ENCODE results near the gene RAPGEF2. TPM values are rescaled to one million over a fixed set of nuclear protein-coding genes. Genes with fewer than 3 reads are reported as not detected.

The RAPGEF2 gene
- polyA plus RNA-seq, 1 donor (not counting 4 experiments of a cell fraction or from before 2014, with no cell fraction given) = 23.8 TPM

DNA sequence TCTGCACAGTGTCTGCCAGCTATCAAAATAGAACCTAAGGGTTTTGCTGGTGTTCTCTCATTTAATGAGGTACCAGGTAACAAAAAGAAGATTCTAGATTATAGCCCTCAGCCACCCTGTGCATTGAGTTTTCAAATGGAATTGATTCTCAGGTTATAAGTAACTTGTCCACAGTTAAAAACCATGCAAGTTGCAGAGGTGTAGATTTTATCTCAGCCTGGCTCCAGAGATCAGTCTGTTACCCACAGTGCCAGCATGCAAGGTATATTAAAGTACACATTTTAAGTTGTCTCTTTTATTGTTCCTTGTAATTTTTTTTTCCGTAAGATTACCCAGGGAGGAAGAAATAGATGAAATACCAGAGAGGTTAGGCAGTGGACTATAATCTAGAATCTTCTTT lies 59.7 kb downstream of the RAPGEF2 start:
- TF ChIP-seq, protein P1, sequence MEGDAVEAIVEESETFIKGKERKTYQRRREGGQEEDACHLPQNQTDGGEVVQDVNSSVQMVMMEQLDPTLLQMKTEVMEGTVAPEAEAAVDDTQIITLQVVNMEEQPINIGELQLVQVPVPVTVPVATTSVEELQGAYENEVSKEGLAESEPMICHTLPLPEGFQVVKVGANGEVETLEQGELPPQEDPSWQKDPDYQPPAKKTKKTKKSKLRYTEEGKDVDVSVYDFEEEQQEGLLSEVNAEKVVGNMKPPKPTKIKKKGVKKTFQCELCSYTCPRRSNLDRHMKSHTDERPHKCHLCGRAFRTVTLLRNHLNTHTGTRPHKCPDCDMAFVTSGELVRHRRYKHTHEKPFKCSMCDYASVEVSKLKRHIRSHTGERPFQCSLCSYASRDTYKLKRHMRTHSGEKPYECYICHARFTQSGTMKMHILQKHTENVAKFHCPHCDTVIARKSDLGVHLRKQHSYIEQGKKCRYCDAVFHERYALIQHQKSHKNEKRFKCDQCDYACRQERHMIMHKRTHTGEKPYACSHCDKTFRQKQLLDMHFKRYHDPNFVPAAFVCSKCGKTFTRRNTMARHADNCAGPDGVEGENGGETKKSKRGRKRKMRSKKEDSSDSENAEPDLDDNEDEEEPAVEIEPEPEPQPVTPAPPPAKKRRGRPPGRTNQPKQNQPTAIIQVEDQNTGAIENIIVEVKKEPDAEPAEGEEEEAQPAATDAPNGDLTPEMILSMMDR (optimal IDR thresholded peaks at IDR 0.05 in 1 of 3, IDR thresholded peaks at IDR 0.05 in 1 of 3, conservative IDR thresholded peaks at IDR 0.05 in 1 of 3; ENCODE audit: extremely low read depth in 1 of 3, insufficient read depth in 2 of 3, low read length in 3 of 3) = no peak
- TF ChIP-seq EZH2 (IDR thresholded peaks at IDR 0.05; ENCODE audit: low read length) = no peak
- Histone ChIP-seq H3K27ac (ENCODE audit: control insufficient read depth, insufficient read depth, low read length) (no peak overlapping the region), H3K79me2 (ENCODE audit: control insufficient read depth, insufficient read depth, low read length) (peaks cover 13% of the 10 kb centered on the region)

DNA sequence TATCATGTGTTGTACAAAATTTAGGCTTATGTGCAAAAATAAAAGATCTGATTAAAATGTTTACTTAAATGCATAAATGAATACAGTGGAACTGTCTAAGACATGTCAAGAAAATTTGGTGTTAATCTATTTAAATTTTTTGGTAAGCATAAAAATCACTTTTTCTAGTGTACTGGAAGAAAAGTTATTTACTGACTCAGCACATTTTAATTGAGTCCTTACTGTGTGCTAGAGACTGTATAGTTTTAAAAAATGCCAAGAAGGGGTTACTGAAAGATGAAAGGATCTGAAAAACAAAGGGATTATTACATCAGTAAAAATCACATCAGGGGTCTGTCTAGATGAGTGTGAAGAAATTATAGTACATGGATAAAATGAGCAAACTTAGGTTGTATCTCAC lies 60.6 kb downstream of the RAPGEF2 start:
- Histone ChIP-seq H3K9ac (ENCODE audit: control insufficient read depth, extremely low read depth, insufficient read depth, low read length) (no peak overlapping the region), H3K9me3 (ENCODE audit: control insufficient read depth, low read depth, low read length) (no peaks in the 10 kb centered on the region), H3K9me1 (ENCODE audit: control insufficient read depth, extremely low read depth, insufficient read depth, low read length) (no peaks in the 10 kb centered on the region), H3K4me2 (ENCODE audit: control insufficient read depth, extremely low read depth, insufficient read depth, low read depth, low read length) (no peak overlapping the region), H3K36me3 (ENCODE audit: control insufficient read depth in 2 of 2, extremely low read depth in 1 of 2, insufficient read depth in 2 of 2, low read length in 2 of 2) (no peaks in the 10 kb centered on the region), H3K4me3 (ENCODE audit: control insufficient read depth in 2 of 3, extremely low read depth in 1 of 3, insufficient read depth in 2 of 3, low read depth in 1 of 3, low read length in 3 of 3) (no peak overlapping the region), H3K27ac (ENCODE audit: control insufficient read depth, insufficient read depth, low read length) (no peak overlapping the region), H3K79me2 (ENCODE audit: control insufficient read depth, insufficient read depth, low read length) (peaks cover 13% of the 10 kb centered on the region), H4K20me1 (ENCODE audit: control insufficient read depth, extremely low read depth, insufficient read depth, low read length) (no peaks in the 10 kb centered on the region), H3K27me3 (ENCODE audit: control insufficient read depth, extremely low read depth, insufficient read depth, low read length) (no peaks in the 10 kb centered on the region), H2AFZ (ENCODE audit: control insufficient read depth, low read length) (no peak overlapping the region), H3K4me1 (ENCODE audit: control insufficient read depth, extremely low read depth, insufficient read depth, low read length) (no peaks in the 10 kb centered on the region)
- no peak for TF ChIP-seq EZH2 (IDR thresholded peaks at IDR 0.05; ENCODE audit: low read length)
- TF ChIP-seq, protein P1 (optimal IDR thresholded peaks at IDR 0.05 in 1 of 3, IDR thresholded peaks at IDR 0.05 in 1 of 3, conservative IDR thresholded peaks at IDR 0.05 in 1 of 3; ENCODE audit: extremely low read depth in 1 of 3, insufficient read depth in 2 of 3, low read length in 3 of 3) = no peak
- DNase-seq (ENCODE audit: low read depth, low spot score) (no peak), FAIRE-seq (peak; percentile 29)
- dilution Hi-C loops (cut with MboI; ENCODE audit: extremely low pct_ligation_motif_present, low sequenced_read_pairs) = no loop called here

More for the DNA sequence above, 59.7 kb downstream of the RAPGEF2 start:
- H2AFZ ChIP-seq (ENCODE audit: control insufficient read depth, low read length) = no peak overlapping the region
- H3K9ac ChIP-seq (ENCODE audit: control insufficient read depth, extremely low read depth, insufficient read depth, low read length) = no peak overlapping the region
- H3K9me1 ChIP-seq (ENCODE audit: control insufficient read depth, extremely low read depth, insufficient read depth, low read length) = no peaks in the 10 kb centered on the region
- H3K4me3 ChIP-seq (ENCODE audit: control insufficient read depth in 2 of 3, extremely low read depth in 1 of 3, insufficient read depth in 2 of 3, low read depth in 1 of 3, low read length in 3 of 3) = no peak overlapping the region
- no peaks in the 10 kb centered on the region for H4K20me1 ChIP-seq (ENCODE audit: control insufficient read depth, extremely low read depth, insufficient read depth, low read length)
- no peaks in the 10 kb centered on the region for H3K9me3 ChIP-seq (ENCODE audit: control insufficient read depth, low read depth, low read length)
- DNase-seq (ENCODE audit: low read depth, low spot score) = no peak
- no peak for FAIRE-seq
- dilution Hi-C loops (cut with MboI; ENCODE audit: extremely low pct_ligation_motif_present, low sequenced_read_pairs) = no loop called here
- no peaks in the 10 kb centered on the region for H3K36me3 ChIP-seq (ENCODE audit: control insufficient read depth in 2 of 2, extremely low read depth in 1 of 2, insufficient read depth in 2 of 2, low read length in 2 of 2)
- H3K27me3 ChIP-seq (ENCODE audit: control insufficient read depth, extremely low read depth, insufficient read depth, low read length) = no peaks in the 10 kb centered on the region
- H3K4me2 ChIP-seq (ENCODE audit: control insufficient read depth, extremely low read depth, insufficient read depth, low read depth, low read length) = no peak overlapping the region
- H3K4me1 ChIP-seq (ENCODE audit: control insufficient read depth, extremely low read depth, insufficient read depth, low read length) = no peaks in the 10 kb centered on the region

Data from keratinocyte (primary cell).